Lung microvascular endothelial cell (primary cell): Measurements from ENCODE around the gene CRACR2B. TPM values are rescaled to one million over a fixed set of nuclear protein-coding genes. Genes with fewer than 3 reads are reported as not detected.

Experiments used
- DNase-seq, 2 donors: peaks; one replicate each; pipeline versions ENCODE4 v3.0.0 to v3.0.0-alpha.2; 2010; ENCODE audit warnings: low read depth in 2 of 2
- total RNA-seq: library from RNA; depleted of rRNA; stranded (reverse); fragments of >200 nt; gene quantifications from 2 replicates; pipeline ENCODE4 v1.2.1, GENCODE V29; 2014

The CRACR2B gene
- 11.6 and 15.9 TPM in 2 replicates for total RNA-seq

GRCh38 chr11:827897-828192 lies at the start of gene CRACR2B:
TSS of gene CRACR2B (plus strand) at chr11:827919. CDS start at chr11:828608, 689 bp downstream.
- DNase-seq: no peak

GRCh38 chr11:778976-779954 lies 48.5 kb upstream of the CRACR2B start:
- no peak for DNase-seq

GRCh38 chr11:779955-780532 lies 47.7 kb upstream of the CRACR2B start:
- no peak for DNase-seq

- no peak for DNase-seq
Measured at GRCh38 chr11:782264-783174, 45.2 kb upstream of the CRACR2B start.

- peak; percentile 67 to 82 for DNase-seq
Measured at GRCh38 chr11:783581-784015, 44.1 kb upstream of the CRACR2B start.

GRCh38 chr11:786235-787083 lies 41.3 kb upstream of the CRACR2B start:
- no peak for DNase-seq

GRCh38 chr11:787084-787675 lies 40.5 kb upstream of the CRACR2B start:
- DNase-seq: no peak

GRCh38 chr11:788009-788640 lies 39.6 kb upstream of the CRACR2B start:
- peak in 1 of 2 donors; percentile 32 for DNase-seq

GRCh38 chr11:788953-789940 lies 38.5 kb upstream of the CRACR2B start:
- DNase-seq: no peak

GRCh38 chr11:789943-790342 lies 37.8 kb upstream of the CRACR2B start, which contains the start of gene CEND1:
TSS of gene CEND1 (minus strand) at chr11:790090. CDS start at chr11:788576, 1,514 bp downstream.
- DNase-seq: peak; percentile 34 to 45

- DNase-seq: no peak
Measured at GRCh38 chr11:790721-791564, 36.8 kb upstream of the CRACR2B start.

- no peak for DNase-seq
Measured at GRCh38 chr11:791658-792534, 35.8 kb upstream of the CRACR2B start.

GRCh38 chr11:792535-792821 lies 35.2 kb upstream of the CRACR2B start:
- no peak for DNase-seq

GRCh38 chr11:792873-793272 lies 34.8 kb upstream of the CRACR2B start:
- DNase-seq: no peak

GRCh38 chr11:793556-793955 lies 34.2 kb upstream of the CRACR2B start:
- DNase-seq: no peak

GRCh38 chr11:794013-794765 lies 33.5 kb upstream of the CRACR2B start:
- DNase-seq: no peak
